H9 (cell line): Measurements from ENCODE around the gene ING5. TPM values are rescaled to one million over a fixed set of nuclear protein-coding genes. Genes with fewer than 3 reads are reported as not detected.

Source experiments
- DNase-seq: peaks from one replicate; pipeline ENCODE4 v3.0.0-alpha.2; 2017
- H2AFZ ChIP-seq: one replicate; pipeline ENCODE4 v1.6.1; 2013; ENCODE audit warnings: mild to moderate bottlenecking, low read length, control low read depth, moderate library complexity
- H2AK5ac ChIP-seq: 2 replicates; pipeline ENCODE4 v1.6.1; 2013; ENCODE audit warnings: low read length, control low read depth, mixed read lengths; ENCODE audit not compliant: insufficient read length
- H2BK120ac ChIP-seq: one replicate; pipeline ENCODE4 v1.6.1; 2013; ENCODE audit warnings: low read depth, mild to moderate bottlenecking, low read length, control low read depth, inconsistent platforms; ENCODE audit not compliant: poor library complexity, severe bottlenecking
- H2BK12ac ChIP-seq: 2 replicates; pipeline ENCODE4 v1.6.1; 2013; ENCODE audit warnings: low read length, control low read depth, mixed read lengths, low read depth; ENCODE audit not compliant: insufficient read length
- H2BK15ac ChIP-seq: 2 replicates; pipeline ENCODE4 v1.6.1; 2013; ENCODE audit warnings: low read depth, low read length, control low read depth
- H2BK20ac ChIP-seq: one replicate; pipeline ENCODE4 v1.6.1; 2013; ENCODE audit warnings: low read depth, mild to moderate bottlenecking, low read length, control low read depth, inconsistent platforms; ENCODE audit not compliant: poor library complexity, severe bottlenecking
- H2BK5ac ChIP-seq: 2 replicates; pipeline ENCODE4 v1.6.1; 2013; ENCODE audit warnings: low read length, control low read depth, mixed read lengths; ENCODE audit not compliant: insufficient read length
- H3K14ac ChIP-seq: 2 replicates; pipeline ENCODE4 v1.6.1; 2013; ENCODE audit warnings: low read length, control low read depth; ENCODE audit not compliant: insufficient read depth
- H3K18ac ChIP-seq: 2 replicates; pipeline ENCODE4 v1.6.1; 2013; ENCODE audit warnings: low read depth, mild to moderate bottlenecking, mixed read lengths, low read length, control low read depth; ENCODE audit not compliant: insufficient read length
- H3K23ac ChIP-seq: 2 replicates; pipeline ENCODE4 v1.6.1; 2013; ENCODE audit warnings: low read length, control low read depth, mixed read lengths, low read depth; ENCODE audit not compliant: insufficient read length
- H3K23me2 ChIP-seq: 2 replicates; pipeline ENCODE4 v1.6.1; 2013; ENCODE audit warnings: low read depth, mild to moderate bottlenecking, mixed read lengths, low read length, control low read depth; ENCODE audit not compliant: insufficient read length, poor library complexity, severe bottlenecking
- H3K27ac ChIP-seq: 2 replicates; pipeline ENCODE4 v1.5.1; 2013; ENCODE audit warnings: low read length, control low read depth, mixed read lengths, low read depth; ENCODE audit not compliant: insufficient read length
- H3K27me3 ChIP-seq: 2 replicates; pipeline ENCODE4 v1.6.1; 2013; ENCODE audit warnings: low read length, control low read depth, inconsistent platforms; ENCODE audit not compliant: insufficient read depth
- H3K4ac ChIP-seq: 2 replicates; pipeline ENCODE4 v1.6.1; 2013; ENCODE audit warnings: low read depth, mild to moderate bottlenecking, control low read depth, inconsistent platforms, low read length, moderate library complexity
- H3K4me1 ChIP-seq: 2 replicates; pipeline ENCODE4 v1.6.1; 2013; ENCODE audit warnings: low read length, control low read depth, inconsistent platforms; ENCODE audit not compliant: insufficient read depth
- H3K4me2 ChIP-seq: 2 replicates; pipeline ENCODE4 v1.6.1; 2013; ENCODE audit warnings: low read length, control low read depth, mixed read lengths; ENCODE audit not compliant: insufficient read length, insufficient read depth
- H3K56ac ChIP-seq: 2 replicates; pipeline ENCODE4 v1.6.1; 2013; ENCODE audit warnings: low read depth, mild to moderate bottlenecking, mixed read lengths, low read length, control low read depth; ENCODE audit not compliant: insufficient read length
- H3K79me1 ChIP-seq: 2 replicates; pipeline ENCODE4 v1.6.1; 2013; ENCODE audit warnings: low read depth, mild to moderate bottlenecking, moderate library complexity, low read length, control low read depth, inconsistent platforms; ENCODE audit not compliant: insufficient read depth, poor library complexity, severe bottlenecking
- H3K79me2 ChIP-seq: 2 replicates; pipeline ENCODE4 v1.6.1; 2013; ENCODE audit warnings: low read length, control low read depth, inconsistent platforms; ENCODE audit not compliant: insufficient read depth
- H3K9ac ChIP-seq: 2 replicates; pipeline ENCODE4 v1.6.1; 2013; ENCODE audit warnings: low read length, control low read depth, mixed read lengths; ENCODE audit not compliant: insufficient read length; ENCODE audit errors: extremely low read depth
- H3K9me3 ChIP-seq: one replicate; pipeline ENCODE4 v1.6.1; 2013; ENCODE audit warnings: low read depth, low read length, inconsistent platforms; ENCODE audit not compliant: control insufficient read depth
- H3T11ph ChIP-seq: one replicate; pipeline ENCODE4 v1.6.1; 2013; ENCODE audit warnings: mild to moderate bottlenecking, low read length, control low read depth, inconsistent platforms
- H4K20me1 ChIP-seq: one replicate; pipeline ENCODE4 v1.6.1; 2013; ENCODE audit not compliant: control insufficient read depth, insufficient read length, insufficient read depth
- H4K5ac ChIP-seq: 2 replicates; pipeline ENCODE4 v1.6.1; 2013; ENCODE audit warnings: low read depth, mild to moderate bottlenecking, mixed read lengths, low read length, control low read depth; ENCODE audit not compliant: insufficient read length
- H4K8ac ChIP-seq: replicated peaks from 2 replicates; pipeline ENCODE4 v1.6.1; 2013; ENCODE audit warnings: low read length, control low read depth, mixed read lengths, low read depth; ENCODE audit not compliant: insufficient read length
- H4K91ac ChIP-seq: 2 replicates; pipeline ENCODE4 v1.6.1; 2013; ENCODE audit warnings: low read depth, mild to moderate bottlenecking, moderate library complexity, mixed read lengths, low read length, control low read depth; ENCODE audit not compliant: insufficient read length
- H3K27ac Mint-ChIP-seq, 3 experiments: 2 replicates in 2 of 3; 3 replicates in 1 of 3; pipeline ENCODE4 v1.8.0; 2020 to 2021; ENCODE audit warnings: mixed read lengths in 3 of 3, mild to moderate bottlenecking in 1 of 3, moderate library complexity in 1 of 3
- H3K27me3 Mint-ChIP-seq: 2 replicates; pipeline ENCODE4 v1.8.0; 2021; ENCODE audit warnings: low read depth, mild to moderate bottlenecking, moderate library complexity, mixed read lengths
- H3K36me3 Mint-ChIP-seq, 3 experiments: 2 replicates in 2 of 3; 3 replicates in 1 of 3; pipeline ENCODE4 v1.8.0; 2020 to 2021; ENCODE audit warnings: low read depth in 3 of 3, mixed read lengths in 3 of 3; ENCODE audit not compliant: insufficient read depth in 1 of 3
- H3K4me1 Mint-ChIP-seq, 2 experiments: 2 replicates each; pipeline ENCODE4 v1.8.0; 2020; ENCODE audit warnings: mixed read lengths in 2 of 2
- H3K4me3 Mint-ChIP-seq, 2 experiments: 2 replicates in 1 of 2; 3 replicates in 1 of 2; pipeline ENCODE4 v1.8.0; 2020 to 2021; ENCODE audit warnings: mild to moderate bottlenecking in 2 of 2, mixed read lengths in 2 of 2, moderate library complexity in 1 of 2
- H3K9me3 Mint-ChIP-seq, 2 experiments: 2 replicates in 1 of 2; 3 replicates in 1 of 2; pipeline ENCODE4 v1.8.0; 2020; ENCODE audit warnings: mild to moderate bottlenecking in 2 of 2, mixed read lengths in 2 of 2, moderate library complexity in 1 of 2
- CTCF ChIP-seq: fragments of 200-600 bp; sonication (generic); conservative IDR thresholded peaks from 3 replicates; pipeline ENCODE4 v1.8.0; 2021; ENCODE audit warnings: antibody characterized with exemption, mild to moderate bottlenecking
- WGBS: extraction: QIAGEN DNeasy Blood & Tissue Kit; methylation state at CpG from one replicate; pipeline ENCODE4 v1.1.7; 2013; ENCODE audit warnings: missing lambda C conversion rate, low lambda C conversion rate, mixed read lengths; ENCODE audit not compliant: insufficient read length; ENCODE audit errors: extremely low coverage; 5-methylcytosine and 5-hydroxymethylcytosine counted together
- total RNA-seq: library from RNA; stranded (reverse); gene quantifications from 2 replicates; pipeline ENCODE4 v1.2.1, GENCODE V29; 2021

Gene ING5
- total RNA-seq, 1 experiment from 2014 or later, result 66.0 TPM

GRCh38 chr2:241720099-241720498 is 18.3 kb downstream of the ING5 start:
- Mint-ChIP-seq H3K9me3 (peaks cover 20 to 26% of the 10 kb centered on the region in 2 experiments), H3K4me1 (no peaks in the 10 kb centered on the region), H3K27ac (no peak overlapping the region), H3K4me3 (no peak overlapping the region), H3K36me3 (peaks cover 57 to 81% (median 81%) of the 10 kb centered on the region in 3 experiments), H3K27me3 (no peaks in the 10 kb centered on the region)
- no peaks in the 10 kb centered on the region for H3K23me2 ChIP-seq
- H2BK5ac ChIP-seq, result no peak overlapping the region
- no peak overlapping the region for H3K18ac ChIP-seq
- no peak overlapping the region for H2AK5ac ChIP-seq
- no peak for TF ChIP-seq CTCF
- no peak overlapping the region for H3T11ph ChIP-seq
- H3K23ac ChIP-seq, result no peak overlapping the region
- H2BK120ac ChIP-seq, result no peak overlapping the region
- H2BK12ac ChIP-seq, result no peak overlapping the region
- no peak overlapping the region for H3K56ac ChIP-seq
- H3K4me1 ChIP-seq, result no peaks in the 10 kb centered on the region
- H3K4me2 ChIP-seq, result no peak overlapping the region
- no peak overlapping the region for H3K9ac ChIP-seq
- no peaks in the 10 kb centered on the region for H4K20me1 ChIP-seq
- H2BK15ac ChIP-seq, result no peak overlapping the region
- H2AFZ ChIP-seq, result no peak overlapping the region
- H3K79me1 ChIP-seq, result no peaks in the 10 kb centered on the region
- no peak overlapping the region for H3K4ac ChIP-seq
- no peak overlapping the region for H2BK20ac ChIP-seq
- no peak overlapping the region for H4K5ac ChIP-seq
- H3K79me2 ChIP-seq, result no peaks in the 10 kb centered on the region
- no peak overlapping the region for H4K91ac ChIP-seq
- H3K14ac ChIP-seq, result no peak overlapping the region
- H4K8ac ChIP-seq, result no peak overlapping the region
- peaks cover 9% of the 10 kb centered on the region for H3K9me3 ChIP-seq
- WGBS, result no CpG with 5 or more reads among the region's 19 CpGs
- no peaks in the 10 kb centered on the region for H3K27me3 ChIP-seq
- no peak for DNase-seq
- no peak overlapping the region for H3K27ac ChIP-seq
